ENCODE results near the gene REN.

REN gene

DNA sequence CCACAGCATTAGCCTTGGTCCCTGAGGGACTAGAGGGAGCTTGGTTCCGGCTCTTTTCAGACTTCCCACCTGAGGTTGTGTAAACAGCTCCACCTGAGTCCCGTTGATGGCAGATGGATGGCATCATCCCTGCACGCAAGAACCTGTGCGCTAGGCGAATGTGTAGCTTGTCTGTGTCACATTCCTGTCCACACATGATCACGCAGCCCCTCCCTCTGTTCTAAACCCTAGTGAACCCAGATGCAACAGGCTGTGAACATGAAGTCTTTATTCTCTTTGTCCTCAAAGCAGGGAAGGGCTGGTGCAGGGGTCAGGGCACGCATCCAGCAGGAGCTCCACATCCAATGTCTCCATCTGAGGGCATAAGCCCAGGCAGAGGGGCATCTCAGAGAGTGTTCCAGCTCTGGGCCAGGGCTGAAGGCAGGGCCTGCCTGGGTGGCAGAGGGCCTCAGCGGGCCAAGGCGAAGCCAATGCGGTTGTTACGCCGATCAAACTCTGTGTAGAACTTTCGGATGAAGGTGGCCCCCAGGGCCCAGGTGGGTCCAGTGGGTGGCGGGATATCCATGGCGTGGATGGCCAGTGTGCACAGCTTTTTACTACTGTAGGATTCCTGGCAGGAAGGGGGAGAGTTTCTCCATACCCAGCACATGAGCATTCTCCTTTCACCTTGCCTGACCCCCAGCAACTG is 11.4 kb downstream of the REN start:
- no peak for DNase-seq (ENCODE audit: low read depth in 2 of 2, low spot score in 1 of 2)

DNA sequence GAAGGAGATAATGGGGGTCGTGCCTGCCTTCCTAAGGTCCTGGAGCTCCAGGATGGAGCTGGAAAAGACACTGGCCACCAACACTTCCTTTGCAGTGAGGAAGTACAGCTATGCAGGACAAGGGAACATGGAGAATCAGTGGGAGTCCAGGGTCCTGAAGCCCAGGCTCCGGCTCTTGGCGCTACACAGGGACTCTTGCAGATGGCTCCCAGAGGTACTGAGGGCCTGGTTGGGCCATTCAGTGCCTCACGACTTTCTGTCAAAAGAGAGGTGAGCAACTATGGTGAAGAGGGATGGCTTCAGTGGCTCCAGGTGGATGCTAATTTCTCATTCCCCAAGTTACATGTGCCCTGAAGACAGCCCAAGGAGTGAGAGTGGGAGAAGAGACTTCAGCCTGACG is 12.5 kb downstream of the REN start:
- DNase-seq (ENCODE audit: low read depth in 2 of 2, low spot score in 1 of 2) = no peak

DNA sequence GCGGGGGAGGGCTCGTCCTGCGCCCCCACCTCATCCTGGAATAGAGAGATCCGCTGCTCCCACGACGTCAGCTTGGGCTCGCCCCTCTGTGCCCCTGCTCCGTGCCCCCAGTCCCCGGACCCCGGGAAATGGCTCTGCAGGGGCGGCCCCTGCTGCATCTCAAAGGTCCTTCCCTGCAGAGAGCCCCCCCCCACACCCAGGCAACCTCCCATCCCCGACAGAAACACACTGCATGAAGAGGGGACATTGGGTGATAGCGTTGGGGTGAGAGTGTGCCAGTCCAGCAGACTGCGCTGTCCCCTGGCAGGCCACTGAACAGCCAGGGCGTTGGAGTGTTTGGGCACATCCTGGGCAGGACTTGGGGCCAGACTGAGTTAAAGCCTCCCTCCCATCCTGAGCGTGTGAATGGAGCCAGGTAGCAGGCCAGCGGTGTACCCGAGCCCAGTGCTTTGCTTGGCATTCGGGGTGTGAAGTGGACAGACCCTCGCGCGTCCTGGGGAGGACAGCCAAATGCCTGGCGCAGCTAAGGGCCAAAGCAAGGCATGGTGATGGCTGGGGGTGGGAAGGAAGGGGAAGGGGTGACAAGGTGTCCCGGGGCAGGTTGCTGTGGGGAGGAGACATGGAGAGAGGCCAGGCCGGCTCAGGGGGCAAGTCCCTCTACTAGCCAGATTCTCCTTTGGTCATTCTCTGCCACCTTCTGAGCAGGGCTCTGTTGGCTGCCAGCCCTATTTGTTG is 13.7 kb downstream of the REN start:
- no peak for DNase-seq (ENCODE audit: low read depth in 2 of 2, low spot score in 1 of 2)

DNA sequence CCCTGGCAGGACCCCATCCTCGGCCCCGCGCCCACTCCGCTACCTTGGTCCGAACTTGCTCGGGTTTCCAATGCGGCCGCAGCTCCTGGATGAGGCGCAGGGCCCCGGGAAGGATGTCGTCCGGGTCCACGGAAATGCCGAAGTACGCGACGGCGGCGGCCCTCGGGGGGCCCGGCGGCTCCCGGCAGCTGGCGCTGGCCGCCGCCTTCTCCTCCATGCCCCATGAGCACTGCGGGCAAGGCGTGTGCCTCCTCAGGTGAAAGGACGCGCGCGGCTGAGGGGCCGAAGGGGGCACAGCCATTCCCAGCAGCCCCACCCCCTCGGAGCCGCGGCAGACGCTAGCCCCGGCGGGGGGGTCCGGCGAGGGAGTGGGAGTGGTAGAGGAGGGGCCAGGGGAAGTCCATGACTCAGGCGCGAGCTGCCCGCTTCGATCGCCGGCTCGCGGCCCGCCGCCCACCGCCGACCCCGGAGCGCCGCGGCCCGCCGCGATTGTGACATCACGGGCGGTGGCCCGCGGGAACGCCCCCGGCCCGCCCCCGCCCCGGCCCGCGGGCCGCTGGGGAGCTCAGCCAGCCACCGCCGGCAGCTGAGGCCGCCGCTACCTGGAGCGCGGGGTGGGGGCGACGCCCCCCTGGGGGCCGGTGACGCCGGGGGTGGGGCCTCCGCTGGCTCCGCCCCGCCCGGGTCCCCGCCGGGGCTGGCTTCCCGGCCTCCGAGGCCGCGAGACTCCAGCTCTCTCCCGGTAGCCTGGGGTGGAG is 14.4 kb downstream of the REN start, which contains the start of gene ETNK2:
ETNK2 (minus strand) TSS at position 493 of the 758 bp plus-strand sequence; CDS start at position 301, 192 bp downstream.
- DNase-seq (ENCODE audit: low read depth in 2 of 2, low spot score in 1 of 2) = peak; percentile 14 to 38

DNA sequence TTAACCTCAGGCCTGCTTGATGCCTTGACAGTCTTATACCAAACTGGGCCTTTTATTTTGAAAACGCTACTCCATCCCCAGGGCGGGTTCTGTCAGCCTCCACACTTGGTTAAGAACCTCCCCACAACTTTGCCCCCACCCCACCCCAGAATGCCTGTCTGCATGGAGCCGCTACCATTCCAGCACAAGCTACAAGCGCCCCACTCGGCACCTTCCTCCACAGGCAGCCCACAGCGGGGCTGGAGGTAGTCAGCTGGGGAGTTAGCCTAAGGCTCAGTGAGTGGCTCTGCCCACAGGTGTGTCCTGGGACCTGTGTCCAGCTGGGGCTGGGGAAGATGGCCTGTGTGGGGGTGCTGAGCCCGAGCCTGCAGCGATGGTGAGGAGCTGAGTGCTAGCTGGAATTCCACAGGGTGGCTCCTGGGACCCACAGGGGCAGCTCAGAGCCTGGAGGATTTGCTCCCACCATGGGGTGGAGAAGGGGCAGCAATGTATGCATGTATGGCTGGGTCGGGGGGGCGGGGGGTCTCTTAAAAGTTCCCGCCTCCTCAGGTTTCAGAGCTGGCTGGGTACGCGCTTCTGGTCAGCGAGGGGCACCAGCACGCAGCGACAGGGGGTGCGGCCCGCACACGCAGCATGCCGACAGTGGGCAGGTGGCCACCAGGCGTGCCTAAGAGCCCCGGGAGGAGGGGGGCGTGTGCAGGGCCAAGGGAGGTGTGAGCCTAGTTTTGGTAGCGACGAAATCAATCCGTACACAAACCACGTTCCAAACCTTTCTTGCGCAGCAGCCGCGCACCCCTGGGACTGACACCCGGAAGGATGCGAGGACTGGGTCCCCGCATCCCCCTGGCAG is 15.2 kb downstream of the REN start:
- no peak for DNase-seq (ENCODE audit: low read depth in 2 of 2, low spot score in 1 of 2)

DNA sequence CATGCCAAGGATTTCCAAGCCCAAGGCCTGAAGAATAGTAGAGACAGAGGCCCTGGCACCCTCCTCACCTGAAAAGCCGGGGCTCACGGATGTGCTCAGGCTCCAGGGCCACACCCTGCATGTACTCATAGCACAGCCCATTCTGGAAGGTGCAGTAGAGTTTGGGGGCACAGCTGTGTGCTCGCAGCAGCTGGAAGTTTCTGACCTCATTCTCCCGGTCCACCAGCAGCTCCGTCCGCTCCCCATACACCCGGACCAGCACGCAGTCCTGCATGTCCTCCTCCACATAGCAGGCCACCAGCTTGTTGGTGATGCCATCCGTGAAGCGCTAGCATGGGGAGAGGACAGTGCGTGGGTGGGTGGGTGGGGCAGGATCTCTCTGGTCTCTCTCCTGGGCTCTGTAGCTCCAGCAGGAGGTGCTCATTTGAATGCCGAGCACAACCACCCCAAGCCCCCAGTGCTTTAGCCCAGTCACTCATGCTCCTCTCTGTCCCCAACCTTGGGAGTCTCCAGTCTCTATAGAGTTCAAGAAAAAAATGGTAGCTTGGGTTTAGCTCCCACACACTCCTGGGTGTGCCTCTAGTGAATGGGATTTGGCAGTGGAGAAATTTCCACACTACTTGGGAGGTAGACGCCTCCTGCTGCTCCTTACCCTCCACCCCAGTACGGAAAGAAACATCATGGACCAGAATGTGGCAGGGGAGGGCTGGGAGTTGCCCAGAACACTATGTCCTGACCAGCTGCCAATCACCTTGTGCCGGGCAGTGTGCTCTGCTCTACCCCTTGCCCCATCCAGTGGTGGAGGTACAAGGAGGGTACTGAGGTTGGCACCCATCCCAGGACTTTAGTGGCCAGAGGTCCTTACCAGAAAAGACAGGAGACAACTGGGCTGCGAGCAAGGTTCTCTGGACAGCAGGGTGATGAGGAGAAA is 16.2 kb downstream of the REN start:
- no peak for DNase-seq (ENCODE audit: low read depth in 2 of 2, low spot score in 1 of 2)

DNA sequence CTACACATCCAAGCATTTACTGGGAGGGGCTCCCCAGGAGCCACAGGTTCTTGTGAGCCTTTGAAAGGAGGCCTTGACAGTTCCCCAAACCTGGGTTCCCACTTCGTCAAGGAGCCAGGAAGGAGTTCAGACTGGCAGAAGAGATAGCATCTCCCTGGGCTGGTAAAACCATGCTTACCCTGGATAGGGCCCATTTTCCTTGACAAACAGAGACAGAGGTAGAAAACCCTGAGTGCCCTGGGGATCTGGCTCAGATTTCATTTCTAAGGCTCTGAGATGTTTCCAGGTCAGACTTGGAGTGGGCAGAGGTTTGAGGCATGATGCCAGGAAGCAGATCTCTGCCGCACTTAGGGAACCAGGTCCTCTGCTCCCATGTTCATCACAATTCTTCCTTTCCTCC is 17.0 kb downstream of the REN start:
- no peak for DNase-seq (ENCODE audit: low read depth in 2 of 2, low spot score in 1 of 2)

DNA sequence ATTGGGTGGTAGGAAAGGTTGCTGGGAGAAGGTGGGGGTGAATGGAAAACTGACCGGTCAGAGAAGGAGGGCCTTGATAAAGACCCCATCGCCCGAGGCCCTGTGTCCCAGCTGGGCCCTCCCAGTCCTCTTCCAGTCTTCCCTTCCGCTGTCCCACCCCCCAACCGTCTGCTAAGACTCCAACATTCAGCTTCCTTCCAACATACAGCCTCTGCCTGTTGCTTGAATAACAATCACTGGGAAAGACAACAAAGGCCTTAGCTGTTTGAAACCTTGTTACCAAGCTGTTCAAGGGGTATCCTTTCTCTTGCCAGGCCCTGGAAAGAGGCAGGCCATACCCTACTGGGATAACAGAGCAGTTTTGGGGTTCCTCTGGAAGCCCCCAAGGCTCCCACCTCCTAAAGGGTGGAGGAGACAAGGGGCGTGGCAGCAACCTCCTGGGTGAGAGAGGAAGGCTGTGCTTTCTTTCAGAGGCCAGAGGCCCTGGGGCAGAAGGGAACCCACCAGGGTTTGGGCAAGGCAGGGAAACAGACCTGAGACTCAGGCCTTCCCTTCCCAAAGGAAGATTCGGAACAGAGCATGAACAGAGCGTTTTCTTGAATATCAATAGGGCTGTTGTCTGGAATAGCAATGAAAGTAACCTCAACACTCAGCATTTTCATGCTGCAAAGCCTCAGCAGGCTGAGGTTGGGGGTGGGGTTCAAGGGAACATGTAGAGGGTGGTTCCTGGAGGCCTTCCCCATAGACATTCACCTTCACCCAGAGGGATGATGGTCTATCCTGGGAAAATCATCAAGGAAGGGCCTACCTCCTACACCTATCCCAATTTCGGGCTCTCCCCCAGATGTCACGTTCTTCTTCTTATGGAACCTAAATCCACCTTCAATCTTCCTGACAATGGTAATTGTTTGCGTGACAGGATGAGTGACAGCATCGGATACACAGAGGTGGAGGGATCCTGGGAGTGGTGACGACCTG is 18.4 kb downstream of the REN start:
- no peak for DNase-seq (ENCODE audit: low read depth in 2 of 2, low spot score in 1 of 2)

DNA sequence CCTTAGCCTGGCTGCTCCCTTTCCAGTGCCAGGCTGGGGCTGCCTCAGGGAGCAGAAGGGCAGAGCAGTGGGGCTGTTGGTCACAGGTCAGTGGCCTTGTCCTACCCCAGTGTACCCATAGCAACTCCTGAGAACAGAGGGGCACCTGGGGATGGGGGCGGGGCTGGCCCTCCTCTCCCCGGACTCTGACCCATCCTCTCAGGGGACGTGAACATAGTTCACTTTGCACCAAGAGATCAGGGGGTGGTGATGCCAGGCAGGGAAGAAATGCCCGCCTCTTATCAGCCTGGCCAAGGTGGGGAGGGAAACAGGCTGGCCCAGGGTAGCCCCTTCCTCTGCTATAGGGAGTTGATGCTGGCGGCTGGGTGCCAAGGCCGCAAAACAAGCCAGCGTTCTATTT is 19.2 kb downstream of the REN start:
- no peak for DNase-seq (ENCODE audit: low read depth in 2 of 2, low spot score in 1 of 2)

DNA sequence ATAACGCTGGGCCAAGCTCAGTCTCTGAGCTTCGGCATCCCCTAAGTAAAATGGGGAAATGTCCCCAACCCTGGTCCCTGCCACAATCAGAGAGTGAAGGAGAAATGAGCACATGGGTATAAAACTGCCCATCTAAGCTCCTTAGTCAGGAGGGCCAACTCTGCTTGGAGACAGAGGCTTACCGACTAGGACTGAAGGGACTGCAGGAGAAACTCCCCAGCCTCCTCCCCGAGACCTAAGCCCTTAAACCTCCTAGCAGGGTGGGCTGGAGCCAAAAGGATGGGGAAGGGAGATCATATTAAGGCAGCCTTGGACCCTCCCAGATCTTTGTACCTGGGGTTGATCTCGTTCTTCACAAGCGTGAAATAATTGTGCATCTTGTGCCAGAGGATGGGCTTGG is 19.8 kb downstream of the REN start:
- no peak for DNase-seq (ENCODE audit: low read depth in 2 of 2, low spot score in 1 of 2)

DNA sequence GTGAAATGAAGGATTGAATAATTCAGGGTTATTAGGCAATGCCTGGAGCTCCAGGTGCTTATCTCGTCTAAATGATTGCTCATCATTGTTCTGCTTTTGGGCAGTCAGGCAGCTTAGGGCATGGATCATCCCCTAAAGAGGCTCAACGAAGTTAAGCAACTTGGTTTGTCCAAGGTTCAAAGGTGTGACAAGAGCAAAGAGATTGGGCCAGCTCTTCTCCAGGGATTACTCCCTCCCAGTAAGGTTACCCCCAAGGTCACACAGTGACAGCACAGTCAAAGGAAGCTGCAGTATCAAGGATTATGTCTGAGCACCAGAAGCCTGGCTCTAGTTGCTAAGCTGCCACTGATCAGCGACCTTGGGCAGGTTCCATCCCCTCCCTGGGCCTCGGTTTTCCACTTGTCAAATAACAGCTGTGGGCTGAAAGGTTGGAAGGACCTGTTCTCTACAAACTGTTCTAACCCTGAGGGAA is 21.1 kb downstream of the REN start:
- no peak for DNase-seq (ENCODE audit: low read depth in 2 of 2, low spot score in 1 of 2)

DNA sequence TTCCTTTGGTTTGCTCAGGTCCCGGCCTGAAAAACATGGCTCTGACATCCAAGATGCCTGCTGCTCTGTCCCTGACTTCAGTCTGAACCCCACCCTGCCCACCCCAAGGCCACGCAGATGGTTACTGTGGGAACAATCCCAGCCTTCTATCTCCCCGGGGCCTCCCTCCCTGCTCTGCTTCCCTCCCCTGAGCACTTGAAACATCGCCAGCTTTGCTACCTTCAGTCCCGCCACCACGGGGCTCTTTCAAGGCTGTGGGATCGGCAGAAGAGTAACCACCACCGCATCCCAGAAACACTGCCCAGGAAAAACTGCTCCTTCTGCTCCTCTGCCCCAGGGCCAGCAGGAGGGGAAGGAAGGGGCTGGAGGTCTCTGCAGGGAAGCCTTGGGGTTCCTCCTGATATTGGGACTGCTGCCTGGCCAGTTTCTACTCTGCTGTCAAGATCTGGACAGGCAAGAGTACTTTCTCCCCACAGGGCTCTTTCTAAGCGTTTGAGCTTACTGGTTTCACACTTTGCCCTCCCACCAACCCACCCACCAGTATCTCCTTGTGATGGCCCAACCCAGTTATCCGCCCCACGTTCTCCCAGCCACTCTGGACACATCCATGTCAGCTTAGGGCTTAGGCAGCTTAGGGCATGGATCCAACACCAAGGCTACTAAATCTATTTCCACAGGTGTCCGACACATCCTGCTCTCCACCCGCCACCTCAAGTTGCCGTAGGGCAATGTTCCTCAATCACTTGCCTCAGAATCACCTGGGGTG is 22.7 kb downstream of the REN start:
- no peak for DNase-seq (ENCODE audit: low read depth in 2 of 2, low spot score in 1 of 2)

DNA sequence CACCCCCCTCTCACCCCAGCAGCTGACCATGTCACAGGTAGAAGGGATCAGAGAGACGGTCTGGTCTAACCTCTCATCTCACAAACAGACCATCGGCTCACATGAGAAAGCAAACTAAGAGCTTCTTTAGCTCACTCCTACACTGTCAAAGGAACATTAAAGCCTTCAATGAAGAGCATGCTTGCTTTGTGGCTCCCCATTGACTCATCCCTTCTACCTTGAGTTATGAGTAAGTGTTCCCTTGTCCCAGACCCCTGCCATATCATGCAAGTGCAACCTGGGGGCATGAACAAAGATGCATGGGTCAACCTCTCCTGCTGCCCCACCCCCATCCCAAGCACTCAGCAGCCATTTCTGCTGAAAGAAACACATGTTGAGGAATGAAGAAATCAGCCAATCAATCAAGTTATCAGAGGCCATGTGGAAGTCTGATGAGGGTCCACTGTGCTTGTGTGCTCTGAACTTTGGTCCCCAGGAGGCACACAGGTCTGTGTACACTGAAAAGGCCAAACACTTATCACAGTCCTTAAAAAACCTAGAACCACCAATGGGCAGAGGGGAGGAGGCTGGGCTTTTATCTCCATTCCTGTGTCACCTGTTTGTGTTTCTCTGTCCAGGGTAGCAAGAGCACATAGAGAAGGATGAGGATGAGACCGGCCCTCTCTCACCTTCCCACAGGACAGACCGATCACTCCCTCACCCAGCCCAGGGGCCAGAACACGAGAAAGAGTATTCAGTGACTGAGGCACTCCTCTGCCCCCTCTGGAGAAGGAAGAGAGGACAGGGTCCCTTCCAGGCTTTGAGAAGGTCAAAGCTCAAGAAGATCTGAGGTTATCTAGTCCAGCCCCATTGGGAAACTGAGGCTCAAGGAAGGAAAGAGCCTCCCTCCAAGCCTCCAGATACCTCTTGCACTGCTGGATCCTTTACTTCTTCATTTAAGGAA is 23.8 kb downstream of the REN start:
- DNase-seq (ENCODE audit: low read depth in 2 of 2, low spot score in 1 of 2) = no peak

DNA sequence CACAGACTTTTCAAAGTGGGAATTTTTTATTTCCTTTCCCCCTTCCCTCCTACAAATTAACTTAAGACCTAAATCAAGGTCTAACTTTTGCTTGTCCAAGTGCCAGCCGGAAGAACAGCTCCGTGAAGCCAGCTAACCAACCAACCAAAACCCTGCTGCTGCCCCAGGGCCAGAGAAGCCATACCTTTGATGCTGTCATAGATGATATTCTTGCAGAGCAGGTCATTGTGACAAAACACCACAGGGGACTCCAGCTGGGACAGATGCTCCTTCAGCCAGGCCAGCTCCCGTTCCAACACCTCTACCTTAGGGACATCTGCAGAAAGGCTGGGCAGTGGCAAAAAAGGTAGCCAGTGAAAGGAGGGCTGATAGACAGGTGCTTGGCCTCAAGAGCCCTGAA is 25.0 kb downstream of the REN start:
- DNase-seq (ENCODE audit: low read depth in 2 of 2, low spot score in 1 of 2) = no peak

DNA sequence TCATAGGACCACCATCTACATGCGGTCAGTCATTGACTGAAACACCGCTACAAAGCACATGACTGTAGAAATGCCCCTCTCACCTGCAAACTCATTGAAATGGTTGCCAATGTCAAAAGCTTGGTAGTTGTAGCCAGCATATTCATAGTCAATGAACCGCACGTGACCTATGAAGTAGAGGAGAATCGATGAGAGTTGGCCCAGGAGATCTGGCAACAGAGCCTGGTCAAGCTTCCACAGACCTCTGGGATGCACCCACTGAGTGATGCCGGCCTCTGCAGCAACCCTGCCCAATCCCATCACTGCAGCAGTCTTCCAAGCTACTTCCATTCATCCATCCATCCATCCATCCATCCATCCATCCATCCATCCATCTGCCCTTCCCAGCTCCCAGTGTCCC is 26.2 kb downstream of the REN start:
- DNase-seq (ENCODE audit: low read depth in 2 of 2, low spot score in 1 of 2) = no peak

DNA sequence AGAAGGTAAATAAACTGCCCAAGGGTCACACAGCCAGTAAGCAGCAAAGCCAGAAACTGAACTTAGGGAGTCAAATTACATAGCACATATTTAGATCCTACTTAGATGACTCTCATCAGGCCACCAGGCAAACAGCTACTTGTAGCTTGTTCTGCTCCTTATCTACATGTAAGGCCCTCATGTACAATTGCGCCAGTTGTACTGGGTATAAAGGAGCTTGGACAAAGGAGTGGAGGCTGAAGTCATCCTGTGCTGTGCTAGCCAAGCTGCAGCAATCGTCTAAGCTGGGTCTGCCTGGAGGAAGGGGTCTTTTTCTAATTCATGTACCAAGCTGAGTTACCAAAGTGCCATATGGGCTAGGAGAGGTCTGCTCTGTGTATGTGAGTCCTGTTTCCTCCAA is 27.0 kb downstream of the REN start:
- DNase-seq (ENCODE audit: low read depth in 2 of 2, low spot score in 1 of 2) = no peak

DNA sequence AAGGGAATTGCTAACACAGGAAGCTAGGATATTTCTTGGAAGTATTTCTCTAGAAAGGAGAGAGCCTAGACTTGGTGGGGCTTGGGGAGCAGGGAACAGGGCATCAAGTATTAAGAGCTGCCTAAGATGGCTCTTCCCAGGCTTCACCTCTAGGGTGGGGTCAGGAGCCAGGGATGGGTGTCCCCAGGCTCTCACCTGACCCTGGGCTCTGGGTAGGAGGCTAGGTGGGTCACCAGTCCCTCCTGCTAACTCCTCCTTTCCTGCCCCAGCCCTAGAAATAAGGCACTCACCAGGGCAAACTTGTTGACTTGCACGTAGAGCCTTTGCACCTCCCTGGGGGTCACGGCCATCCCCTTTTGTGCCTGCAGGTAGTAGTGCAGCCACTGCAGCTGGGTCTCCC is 29.3 kb downstream of the REN start:
- no peak for DNase-seq (ENCODE audit: low read depth in 2 of 2, low spot score in 1 of 2)
